Activated CD4-positive, alpha-beta T cell treated with anti-CD3 and anti-CD28 coated beads for 1 hour (primary cell): ENCODE measurements around the gene SH3GL3.

ENCODE experiments used
- DNase-seq: peaks from one replicate; pipeline ENCODE4 v3.0.0-alpha.2; 2020

Gene SH3GL3

GRCh38 chr15:83512459-83512858 lies 65.3 kb downstream of the SH3GL3 start:
- DNase-seq: no peak

GRCh38 chr15:83514584-83514983 lies 67.4 kb downstream of the SH3GL3 start:
- DNase-seq: no peak

- no peak for DNase-seq
Observed at GRCh38 chr15:83515164-83515563, 68.0 kb downstream of the SH3GL3 start.

GRCh38 chr15:83516935-83517334 lies 69.8 kb downstream of the SH3GL3 start:
- DNase-seq: no peak

GRCh38 chr15:83526319-83526718 lies 79.2 kb downstream of the SH3GL3 start:
- DNase-seq: no peak

GRCh38 chr15:83533410-83533962 lies 86.3 kb downstream of the SH3GL3 start:
- no peak for DNase-seq

- DNase-seq: no peak
Observed at GRCh38 chr15:83537606-83538005, 90.5 kb downstream of the SH3GL3 start.

- DNase-seq: no peak
Observed at GRCh38 chr15:83538682-83539081, 91.5 kb downstream of the SH3GL3 start.

GRCh38 chr15:83545804-83546511 lies 98.8 kb downstream of the SH3GL3 start:
- DNase-seq: no peak

- no peak for DNase-seq
Observed at GRCh38 chr15:83546512-83546888, 99.4 kb downstream of the SH3GL3 start.

- DNase-seq: no peak
Observed at GRCh38 chr15:83547168-83547567, 100.0 kb downstream of the SH3GL3 start.

- no peak for DNase-seq
Observed at GRCh38 chr15:83549623-83550022, 102.5 kb downstream of the SH3GL3 start.

GRCh38 chr15:83554558-83554957 lies 107.4 kb downstream of the SH3GL3 start:
- no peak for DNase-seq

GRCh38 chr15:83555383-83555782 lies 108.2 kb downstream of the SH3GL3 start:
- DNase-seq: no peak

GRCh38 chr15:83556068-83556467 lies 108.9 kb downstream of the SH3GL3 start:
- no peak for DNase-seq

- DNase-seq: no peak
Observed at GRCh38 chr15:83556754-83557153, 109.6 kb downstream of the SH3GL3 start.

- DNase-seq: no peak
Observed at GRCh38 chr15:83558146-83558545, 111.0 kb downstream of the SH3GL3 start.

- no peak for DNase-seq
Observed at GRCh38 chr15:83559310-83559966, 112.3 kb downstream of the SH3GL3 start.

GRCh38 chr15:83561661-83562060 lies 114.5 kb downstream of the SH3GL3 start:
- no peak for DNase-seq

- no peak for DNase-seq
Observed at GRCh38 chr15:83565138-83565537, 118.0 kb downstream of the SH3GL3 start.

GRCh38 chr15:83565553-83566159 lies 118.5 kb downstream of the SH3GL3 start:
- no peak for DNase-seq

- DNase-seq: no peak
Observed at GRCh38 chr15:83567318-83567717, 120.2 kb downstream of the SH3GL3 start.

- DNase-seq: no peak
Observed at GRCh38 chr15:83569341-83569740, 122.2 kb downstream of the SH3GL3 start.

GRCh38 chr15:83570756-83571155 lies 123.6 kb downstream of the SH3GL3 start:
- no peak for DNase-seq
